IMR-90 (cell line): ENCODE results near the gene FGGY.

Experiments
- CEBPB ChIP-seq: IDR thresholded peaks from 2 replicates; pipeline ENCODE4 v1.6.1; 2012; ENCODE audit warnings: low read depth, low read length, improper control_type of control experiment
- CHD1 ChIP-seq: IDR thresholded peaks from 2 replicates; pipeline ENCODE4 v1.6.1; 2012; ENCODE audit warnings: low read depth, low read length, improper control_type of control experiment
- CTCF ChIP-seq: conservative IDR thresholded peaks from 2 replicates; pipeline ENCODE4 v1.5.1; 2012; ENCODE audit warnings: mild to moderate bottlenecking, low read depth, low read length, improper control_type of control experiment

- TF ChIP-seq CHD1 (no peak), CTCF (no peak), CEBPB (no peak)
Observed at GRCh38 chr1:59481881-59482505, 185.1 kb downstream of the FGGY start.
